HepG2 (cell line): ENCODE data around the gene HSD17B8. TPM values are rescaled to one million over a fixed set of nuclear protein-coding genes. Genes with fewer than 3 reads are reported as not detected.

Experiments
- ATAC-seq: fragments of 200-7000 bp; cut with Tn5 transposase; 3 replicates; pipeline ENCODE4 v1.9.1; 2020; ENCODE audit warnings: mild to moderate bottlenecking, moderate library complexity
- BruUV-seq: library from RNA; stranded (reverse); fragments of 400-500 nt; replicated peaks from 2 replicates; lab custom pipeline; 2021; lab: Mats Ljungman, UMichigan
- CTCF ChIA-PET: fragments of 300-600 bp; formaldehyde crosslinking; extraction: SDS; loops from one replicate; lab custom pipeline; 2021; ENCODE audit warnings: low total read pairs, inconsistent platforms, low intra/inter-chr PET ratio; lab: Yijun Ruan, JAX
- POLR2A ChIA-PET: fragments of 350-600 bp; sonication (Branson Sonifier 250); formaldehyde crosslinking; loops from one replicate; lab custom pipeline; 2020; ENCODE audit warnings: antibody characterized with exemption, inconsistent platforms; lab: Yijun Ruan, JAX
- DNase-seq: peaks from one replicate; pipeline ENCODE4 v3.0.0-alpha.2; 2015; ENCODE audit warnings: low spot score
- FAIRE-seq: peaks from 3 replicates; lab custom pipeline; 2011; peaks lifted over from hg19 to GRCh38; lab: Jason Lieb, UNC
- H2AFZ ChIP-seq: one replicate; pipeline ENCODE4 v1.6.1; 2011; ENCODE audit warnings: low read length, inconsistent platforms
- H3K27ac ChIP-seq: fragments of 300-600 bp; 3 replicates; pipeline ENCODE4 v1.8.0; 2011; ENCODE audit warnings: mixed run types, mild to moderate bottlenecking, mixed read lengths, low read length, inconsistent platforms; ENCODE audit not compliant: insufficient read depth; ENCODE audit errors: extremely low read length
- H3K27me3 ChIP-seq, 2 experiments: fragments of 200-600 bp in 1 of 2; 2 replicates in 1 of 2; 3 replicates in 1 of 2; pipeline versions ENCODE4 v1.6.0 to v1.8.0; 2011; ENCODE audit warnings: low read length in 2 of 2, mild to moderate bottlenecking in 2 of 2, moderate library complexity in 2 of 2, inconsistent platforms in 1 of 2; ENCODE audit not compliant: insufficient read depth in 2 of 2, control insufficient read depth in 1 of 2
- H3K36me3 ChIP-seq, 2 experiments: fragments of 200-600 bp in 1 of 2; replicated peaks in 1 of 2; 2 replicates in 1 of 2; 3 replicates in 1 of 2; pipeline versions ENCODE4 v1.5.1 to v1.8.0; 2011; ENCODE audit warnings: low read length in 2 of 2, inconsistent platforms in 1 of 2; ENCODE audit not compliant: insufficient read depth in 2 of 2, control insufficient read depth in 1 of 2
- H3K4me1 ChIP-seq: 2 replicates; pipeline ENCODE4 v1.5.1; 2012; ENCODE audit warnings: low read length, inconsistent platforms; ENCODE audit not compliant: insufficient read depth
- H3K4me2 ChIP-seq: 2 replicates; pipeline ENCODE4 v1.6.0; 2011; ENCODE audit warnings: low read depth, low read length, inconsistent platforms
- H3K4me3 ChIP-seq, 3 experiments: fragments of 200-600 bp in 1 of 3; sonication (generic), shearing (Covaris generic) in 1 of 3; replicated peaks in 1 of 3; 2 replicates each; pipeline ENCODE4 v1.5.1; 2011 to 2016; ENCODE audit warnings: low read length in 3 of 3, inconsistent platforms in 2 of 3, low read depth in 2 of 3, mild to moderate bottlenecking in 2 of 3, control low read depth in 1 of 3, mixed read lengths in 1 of 3; ENCODE audit not compliant: insufficient read depth in 1 of 3
- H3K79me2 ChIP-seq: one replicate; pipeline ENCODE4 v1.6.1; 2011; ENCODE audit warnings: low read length, inconsistent platforms; ENCODE audit not compliant: insufficient read depth
- H3K9ac ChIP-seq: 2 replicates; pipeline ENCODE4 v1.6.0; 2011; ENCODE audit warnings: mild to moderate bottlenecking, low read depth, low read length, inconsistent platforms; ENCODE audit not compliant: insufficient read depth
- H3K9me3 ChIP-seq: 2 replicates; pipeline ENCODE4 v1.5.1; 2012; ENCODE audit warnings: mild to moderate bottlenecking, low read length
- H4K20me1 ChIP-seq: 2 replicates; pipeline ENCODE4 v1.6.0; 2011; ENCODE audit warnings: inconsistent platforms, mild to moderate bottlenecking, low read length, moderate library complexity; ENCODE audit not compliant: insufficient read depth
- ATF7 ChIP-seq, 2 experiments: fragments of 450-650 bp in 1 of 2; sonication (generic) in 1 of 2; formaldehyde crosslinking in 1 of 2; IDR thresholded peaks; 2 replicates each; pipeline versions ENCODE4 v1.4.0 to v1.6.1; 2016 to 2020; ENCODE audit warnings: antibody characterized with exemption in 1 of 2, mild to moderate bottlenecking in 1 of 2, missing genetic modification reagents in 1 of 2
- CC2D1A ChIP-seq: sonication (generic); formaldehyde crosslinking; IDR thresholded peaks from 2 replicates; pipeline ENCODE4 v1.8.1; 2023; ENCODE audit warnings: mild to moderate bottlenecking, missing genetic modification reagents
- ESRRA ChIP-seq: sonication (generic); formaldehyde crosslinking; IDR thresholded peaks from 2 replicates; pipeline ENCODE4 v1.5.1; 2020; ENCODE audit warnings: mild to moderate bottlenecking, low read depth, missing genetic modification reagents
- FOXA3 ChIP-seq: IDR thresholded peaks from 2 replicates; pipeline ENCODE4 v1.6.1; 2016; ENCODE audit warnings: missing genetic modification reagents, missing compliant biosample characterization
- KLF6 ChIP-seq: IDR thresholded peaks from 2 replicates; pipeline ENCODE4 v1.8.0; 2016; ENCODE audit warnings: missing biosample characterization, missing genetic modification reagents
- MTA1 ChIP-seq: sonication (generic); formaldehyde crosslinking; IDR thresholded peaks from 2 replicates; pipeline ENCODE4 v1.4.0; 2020; ENCODE audit warnings: missing genetic modification reagents, mild to moderate bottlenecking, borderline replicate concordance
- NFRKB ChIP-seq: fragments of 450-650 bp; IDR thresholded peaks from 2 replicates; pipeline ENCODE4 v1.6.1; 2017
- PHB2 ChIP-seq: fragments of 450-650 bp; IDR thresholded peaks from 2 replicates; pipeline ENCODE4 v1.6.1; 2018; ENCODE audit not compliant: partially characterized antibody
- PLRG1 ChIP-seq: fragments of 450-650 bp; conservative IDR thresholded peaks from 2 replicates; pipeline ENCODE4 v1.6.1; 2016
- RARG ChIP-seq: sonication (generic); formaldehyde crosslinking; IDR thresholded peaks from 2 replicates; pipeline ENCODE4 v1.4.0; 2020; ENCODE audit warnings: low read depth, mild to moderate bottlenecking, missing genetic modification reagents
- SOX5 ChIP-seq: IDR thresholded peaks from 2 replicates; pipeline ENCODE4 v1.6.1; 2016; ENCODE audit warnings: borderline replicate concordance
- SRF ChIP-seq: IDR thresholded peaks from 2 replicates; pipeline ENCODE4 v1.6.1; 2011; ENCODE audit warnings: mild to moderate bottlenecking, low read depth, low read length, moderate library complexity
- ZNF121 ChIP-seq: sonication (generic); formaldehyde crosslinking; IDR thresholded peaks from 2 replicates; pipeline ENCODE4 v1.5.0; 2020; ENCODE audit warnings: mild to moderate bottlenecking, missing genetic modification reagents
- ZNF143 ChIP-seq: sonication (generic); formaldehyde crosslinking; IDR thresholded peaks from 2 replicates; pipeline ENCODE4 v1.4.0; 2020; ENCODE audit warnings: missing genetic modification reagents
- ZNF546 ChIP-seq: sonication (generic); formaldehyde crosslinking; conservative IDR thresholded peaks from 2 replicates; pipeline ENCODE4 v1.8.1; 2023; ENCODE audit warnings: mild to moderate bottlenecking, missing genetic modification reagents
- ZNF567 ChIP-seq: sonication (generic); formaldehyde crosslinking; IDR thresholded peaks from 2 replicates; pipeline ENCODE4 v1.8.1; 2023; ENCODE audit warnings: mild to moderate bottlenecking, missing genetic modification reagents, borderline replicate concordance
- ZNF574 ChIP-seq: sonication (generic); formaldehyde crosslinking; IDR thresholded peaks from 2 replicates; pipeline ENCODE4 v1.4.0; 2020; ENCODE audit warnings: missing genetic modification reagents
- WGBS: methylation state at CpG from one replicate; pipeline ENCODE4 v1.1.6; 2017; ENCODE audit warnings: low lambda C conversion rate; 5-methylcytosine and 5-hydroxymethylcytosine counted together
- in situ Hi-C: cut with HindIII; loops from 2 replicates; pipeline ENCODE4 v1.10.0; 2017; ENCODE audit warnings: low pct_unique_long_range_greater_than_20kb; ENCODE audit not compliant: extremely low pct_ligation_motif_present
- intact Hi-C: fragments of 100-400 bp; cut with micrococcal nuclease; formaldehyde crosslinking; loops from one replicate; pipeline ENCODE4 v1.10.0; 2022; ENCODE audit not compliant: unreplicated experiment
- polyA plus RNA-seq, 8 experiments: library from polyadenylated mRNA; depleted of rRNA in 3 of 8; stranded (reverse) in 7 of 8; unstranded in 1 of 8; fragments of >200 nt; fragmentation: Illumina TruSeq in 4 of 8; extraction: Trizol in 4 of 8; gene quantifications; 2 replicates each; pipeline versions ENCODE4 v1.2.1 to v1.2.3, GENCODE V29; 2011 to 2016; ENCODE audit warnings: low read depth in 4 of 8, missing spikeins in 1 of 8, mixed read lengths in 1 of 8; ENCODE audit not compliant: insufficient read depth in 1 of 8
- total RNA-seq, 5 experiments: library from RNA; depleted of rRNA; stranded (reverse); fragments of >200 nt; fragmentation: Illumina TruSeq; extraction: Trizol; gene quantifications; 2 replicates each; pipeline ENCODE4 v1.2.3, GENCODE V29; 2016; ENCODE audit warnings: low read depth in 1 of 5
- TF ChIP-seq, protein P1 (sequence below): sonication (generic); formaldehyde crosslinking; IDR thresholded peaks from 2 replicates; pipeline ENCODE4 v1.9.0; 2021; ENCODE audit warnings: missing genetic modification reagents, borderline replicate concordance

Gene HSD17B8
- total and polyA plus RNA-seq, 2 of the 13 experiments (the other 11 are each of a cell fraction or from before 2014, with no cell fraction given): 12.6 to 20.1 TPM

DNA sequence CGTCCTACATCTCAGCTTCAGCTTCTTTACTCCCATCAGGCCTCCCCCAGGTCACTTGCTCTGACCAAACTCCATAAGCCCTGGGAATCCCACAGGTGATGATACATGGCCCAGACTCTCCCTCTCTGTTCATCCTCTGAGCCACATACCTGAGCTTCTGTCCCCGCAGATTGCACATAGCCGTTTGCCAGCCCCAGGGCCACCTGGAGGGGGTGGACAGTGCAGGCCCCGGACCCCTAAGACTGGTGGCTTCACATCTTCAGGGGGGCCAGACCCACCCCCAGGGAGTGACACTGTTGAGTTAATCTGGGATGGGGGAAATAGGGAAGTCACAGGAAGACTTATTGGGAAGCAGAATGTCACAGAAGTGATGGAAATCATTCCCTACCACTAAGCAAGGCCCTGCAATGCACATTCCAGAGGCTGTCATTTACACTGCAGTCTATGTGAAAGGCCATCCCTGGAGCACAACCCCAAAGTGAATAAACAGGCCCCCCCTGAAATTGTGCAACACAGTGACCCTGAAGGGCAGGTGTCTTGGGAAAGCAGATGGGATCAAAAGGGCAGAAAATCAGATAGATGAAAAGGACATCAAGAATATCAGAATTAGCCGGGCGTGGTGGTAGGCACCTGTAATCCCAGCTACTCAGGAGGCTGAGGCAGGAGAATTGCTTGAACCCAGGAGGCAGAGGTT lies 6.1 kb upstream of the HSD17B8 start (continued):
- TF ChIP-seq ZNF574 (CRISPR knock-in tag): peak; percentile 85
- no peak for TF ChIP-seq ZNF143 (CRISPR knock-in tag)
- TF ChIP-seq NFRKB: no peak
- peak; percentile 93 for TF ChIP-seq ESRRA (CRISPR knock-in tag)
- TF ChIP-seq, all 625 proteins: peak for 272

DNA sequence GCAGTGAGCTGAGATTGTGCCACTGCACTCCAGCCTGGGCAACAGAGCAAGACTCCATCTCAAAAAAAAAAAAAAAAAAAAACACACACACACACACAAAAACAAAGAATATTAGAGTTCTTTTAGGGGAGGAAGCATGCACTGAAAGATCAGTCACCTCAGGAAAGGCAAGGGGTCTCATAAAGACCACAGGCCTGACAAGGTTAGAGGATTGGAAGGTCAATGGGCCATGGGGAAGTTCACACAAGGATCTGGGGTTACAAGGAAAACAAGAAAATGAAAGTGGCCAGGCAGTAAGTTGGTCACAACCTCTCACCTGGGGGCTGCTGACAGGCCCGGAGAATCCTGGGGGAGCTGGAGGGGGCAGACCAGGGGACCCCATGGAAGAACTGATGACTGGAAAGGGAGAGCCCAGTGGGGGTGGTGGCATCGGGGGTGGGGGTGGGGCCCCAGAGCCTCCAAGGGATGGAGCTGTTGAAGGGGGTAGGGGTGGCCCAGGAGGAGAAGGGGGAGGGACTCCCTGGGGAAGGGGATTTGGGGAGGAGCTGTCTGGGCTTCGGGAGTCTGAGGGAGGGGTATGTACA lies 5.5 kb upstream of the HSD17B8 start:
- Histone ChIP-seq H3K4me3 (peak overlapping the region; percentile 87 to 93 (median 93)), H3K36me3 (peaks cover 29 to 55% of the 10 kb centered on the region in 2 experiments), H2AFZ (no peak overlapping the region), H3K4me1 (peaks cover 54% of the 10 kb centered on the region), H3K9ac (peak overlapping the region; percentile 99), H3K4me2 (peak overlapping the region; percentile 98), H3K27ac (peak overlapping the region; percentile 99), H3K9me3 (no peaks in the 10 kb centered on the region), H3K27me3 (peaks cover 0 to 4% of the 10 kb centered on the region in 2 experiments; a peak in 1 of 5 replicates), H3K79me2 (peaks cover 36% of the 10 kb centered on the region), H4K20me1 (peaks cover 25% of the 10 kb centered on the region)
- FAIRE-seq: no peak
- CTCF ChIA-PET: no interaction called here
- ATAC-seq: no peak
- in situ Hi-C loops (no loop called here), intact Hi-C loops (loop anchor here (5.0 kb wide), 2 partner anchors 193 to 227 kb away; partner anchors contain the start of gene KIFC1)
- POLR2A ChIA-PET: interaction anchor here (0.7 to 4.1 kb wide), 16 partner anchors 9 to 305 kb away, joined by 3 to 69 read pairs (median 9); partner anchors contain the start of genes B3GALT4, BRD2, RGL2 and RING1
- no TSS peak for BruUV-seq
- no peak for DNase-seq
- WGBS: 3% methylated on average over 3 of the region's 3 CpGs
- TF ChIP-seq SRF: no peak
- TF ChIP-seq PHB2: no peak
- TF ChIP-seq KLF6 (CRISPR knock-in tag): no peak
- no peak for TF ChIP-seq SOX5
- TF ChIP-seq RARG (CRISPR knock-in tag): no peak
- 0 out of 2 replicates have a peak, but pooled peaks have one; percentile 7 for TF ChIP-seq MTA1 (CRISPR knock-in tag)
- TF ChIP-seq ZNF121: peak; percentile 91
- TF ChIP-seq ZNF567 (CRISPR knock-in tag): no peak
- no peak for TF ChIP-seq ZNF546 (CRISPR knock-in tag)
- TF ChIP-seq, protein P1, sequence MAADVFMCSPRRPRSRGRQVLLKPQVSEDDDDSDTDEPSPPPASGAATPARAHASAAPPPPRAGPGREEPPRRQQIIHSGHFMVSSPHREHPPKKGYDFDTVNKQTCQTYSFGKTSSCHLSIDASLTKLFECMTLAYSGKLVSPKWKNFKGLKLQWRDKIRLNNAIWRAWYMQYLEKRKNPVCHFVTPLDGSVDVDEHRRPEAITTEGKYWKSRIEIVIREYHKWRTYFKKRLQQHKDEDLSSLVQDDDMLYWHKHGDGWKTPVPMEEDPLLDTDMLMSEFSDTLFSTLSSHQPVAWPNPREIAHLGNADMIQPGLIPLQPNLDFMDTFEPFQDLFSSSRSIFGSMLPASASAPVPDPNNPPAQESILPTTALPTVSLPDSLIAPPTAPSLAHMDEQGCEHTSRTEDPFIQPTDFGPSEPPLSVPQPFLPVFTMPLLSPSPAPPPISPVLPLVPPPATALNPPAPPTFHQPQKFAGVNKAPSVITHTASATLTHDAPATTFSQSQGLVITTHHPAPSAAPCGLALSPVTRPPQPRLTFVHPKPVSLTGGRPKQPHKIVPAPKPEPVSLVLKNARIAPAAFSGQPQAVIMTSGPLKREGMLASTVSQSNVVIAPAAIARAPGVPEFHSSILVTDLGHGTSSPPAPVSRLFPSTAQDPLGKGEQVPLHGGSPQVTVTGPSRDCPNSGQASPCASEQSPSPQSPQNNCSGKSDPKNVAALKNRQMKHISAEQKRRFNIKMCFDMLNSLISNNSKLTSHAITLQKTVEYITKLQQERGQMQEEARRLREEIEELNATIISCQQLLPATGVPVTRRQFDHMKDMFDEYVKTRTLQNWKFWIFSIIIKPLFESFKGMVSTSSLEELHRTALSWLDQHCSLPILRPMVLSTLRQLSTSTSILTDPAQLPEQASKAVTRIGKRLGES (CRISPR knock-in tag): no peak
- TF ChIP-seq FOXA3: no peak
- 0 out of 2 replicates have a peak, but pooled peaks have one; percentile 8 for TF ChIP-seq CC2D1A (CRISPR knock-in tag)
- no peak for TF ChIP-seq ATF7 (IDR thresholded peaks at IDR 0.05)
- TF ChIP-seq ATF7 (CRISPR knock-in tag; IDR thresholded peaks at IDR 0.05): no peak
- TF ChIP-seq PLRG1: no peak
